SH-SY5Y (cell line): ENCODE data around the gene KHNYN.

Source experiments
- GATA2 ChIP-seq: IDR thresholded peaks from 2 replicates; pipeline ENCODE4 v1.6.1; 2011; ENCODE audit warnings: mild to moderate bottlenecking, low read depth, low read length
- GATA3 ChIP-seq: IDR thresholded peaks from 2 replicates; pipeline ENCODE4 v1.6.1; 2011; ENCODE audit warnings: low read depth, mild to moderate bottlenecking, low read length, moderate library complexity

DNA sequence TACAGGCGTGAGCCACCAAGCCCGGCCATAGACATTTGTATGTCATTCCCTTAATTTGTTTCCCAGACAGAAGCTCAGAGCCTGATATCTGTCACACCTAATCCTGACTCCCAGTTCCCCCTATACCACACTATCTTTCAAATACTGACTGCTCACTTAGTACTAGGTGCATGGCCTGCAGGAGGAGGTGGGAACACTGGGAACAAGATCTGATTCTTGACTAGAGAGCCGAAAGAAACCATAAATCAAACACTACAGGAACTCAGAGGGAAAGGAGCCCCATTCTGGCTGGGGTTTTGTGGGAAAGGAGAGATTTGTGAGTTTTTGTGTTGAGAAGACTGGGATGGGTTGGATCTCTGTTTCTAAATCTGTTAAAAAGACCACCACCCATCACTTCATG is 4.9 kb downstream of the KHNYN start:
- TF ChIP-seq GATA3 (no peak), GATA2 (no peak)
